NOMO-1 treated with DMSO at 0.1 percent for 48 hours (cell line): Measurements from ENCODE around the gene PASK.

Experiments used
- DNase-seq: peaks from one replicate; lab custom pipeline; 2025; ENCODE audit not compliant: unreplicated experiment; lab: John Stamatoyannopoulos, UW

PASK gene

DNA sequence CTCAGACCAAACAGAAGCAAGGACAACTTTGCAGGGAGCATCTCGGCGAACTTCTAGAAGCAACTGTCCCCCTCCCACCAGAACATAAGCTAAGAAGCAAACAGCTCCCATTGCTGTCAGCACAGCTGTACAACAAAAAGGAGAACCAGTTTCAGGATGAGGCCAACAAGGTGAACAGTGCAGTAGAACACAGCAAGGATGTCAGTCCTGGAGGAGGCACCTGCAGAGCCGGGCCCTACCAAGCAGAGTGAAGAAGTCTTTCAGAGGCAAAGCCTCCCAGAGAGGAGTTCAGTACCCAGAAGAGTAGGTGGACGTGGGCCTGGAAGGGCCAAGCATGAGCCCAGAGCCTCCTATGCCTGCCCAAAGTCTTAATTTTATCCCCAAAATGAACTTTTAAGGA, 1.0 kb downstream of the PASK start:
- no peak for DNase-seq

GRCh38 chr2:241147336-241147735, 1.9 kb downstream of the PASK start:
- DNase-seq, result no peak

DNA sequence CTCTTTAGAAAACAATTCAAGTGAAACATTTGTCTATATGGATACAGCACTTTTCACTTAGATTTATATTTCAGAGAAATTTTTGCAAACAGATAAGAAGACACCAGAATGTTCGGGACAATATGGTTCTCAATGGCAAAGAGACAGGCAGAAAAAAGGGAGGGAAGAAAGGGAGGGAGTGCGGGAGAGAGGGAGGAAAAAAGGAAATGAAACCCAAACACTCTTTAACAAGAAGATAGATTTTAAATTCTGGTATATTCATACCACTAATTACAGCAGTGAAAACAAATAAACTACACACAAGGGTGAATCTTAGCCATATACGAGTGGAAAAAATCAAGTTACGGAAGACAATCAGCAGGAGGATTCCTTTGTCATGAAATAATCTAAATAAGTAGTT, 3.0 kb downstream of the PASK start:
- no peak for DNase-seq

DNA sequence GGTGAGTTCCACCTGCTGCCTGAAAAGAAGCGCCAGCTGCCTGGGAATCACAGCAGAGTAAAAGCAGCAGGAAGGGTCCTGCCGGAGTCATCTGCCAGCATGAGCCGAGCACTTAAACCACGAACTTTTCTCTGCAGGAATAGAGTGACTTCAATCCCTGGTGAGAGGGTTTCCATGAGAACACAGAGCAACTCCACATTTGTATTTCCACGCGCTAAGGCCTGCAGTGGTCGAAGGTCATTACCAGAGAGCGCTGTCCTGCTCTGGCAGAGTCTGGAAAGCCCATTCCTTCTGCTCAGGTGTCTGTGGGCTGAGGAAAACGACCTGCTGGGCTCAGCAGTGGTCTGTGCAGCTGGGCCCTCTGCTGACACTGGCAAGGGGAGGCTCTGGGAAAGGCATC, 6.7 kb downstream of the PASK start:
- DNase-seq, result no peak

GRCh38 chr2:241142063-241142462, 7.2 kb downstream of the PASK start:
- DNase-seq, result no peak

DNA sequence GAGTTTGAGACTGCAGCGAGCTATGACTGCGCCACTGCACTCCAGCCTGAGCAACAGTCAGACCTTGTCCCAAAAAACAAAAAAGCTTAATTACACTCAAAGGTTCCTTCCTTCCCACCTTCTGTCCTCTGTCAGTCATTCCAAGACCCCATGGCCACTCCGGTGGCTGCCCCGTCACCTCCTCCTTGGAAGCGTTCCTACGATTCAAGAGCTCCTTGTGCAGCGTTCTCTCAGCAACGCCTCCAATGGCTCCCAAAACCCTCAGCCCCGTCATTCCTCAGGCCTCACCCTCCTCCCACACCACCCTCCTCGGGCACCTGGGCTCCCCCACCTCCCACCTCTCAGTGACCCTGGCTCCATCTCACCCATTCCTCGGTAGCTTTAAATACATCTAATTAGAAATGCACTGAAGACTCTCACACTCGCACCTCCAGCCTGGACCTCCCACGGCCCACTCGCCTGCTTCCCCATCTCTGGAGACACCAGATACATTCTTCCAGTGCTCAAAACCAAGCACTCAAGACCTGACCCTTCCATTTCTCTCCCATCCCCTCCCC, 8.0 kb downstream of the PASK start:
- no peak for DNase-seq

GRCh38 chr2:241140445-241140840, 8.8 kb downstream of the PASK start:
- no peak for DNase-seq

GRCh38 chr2:241139531-241140444, 9.5 kb downstream of the PASK start:
- no peak for DNase-seq

- no peak for DNase-seq
Measured at GRCh38 chr2:241138471-241138870, 10.8 kb downstream of the PASK start.

DNA sequence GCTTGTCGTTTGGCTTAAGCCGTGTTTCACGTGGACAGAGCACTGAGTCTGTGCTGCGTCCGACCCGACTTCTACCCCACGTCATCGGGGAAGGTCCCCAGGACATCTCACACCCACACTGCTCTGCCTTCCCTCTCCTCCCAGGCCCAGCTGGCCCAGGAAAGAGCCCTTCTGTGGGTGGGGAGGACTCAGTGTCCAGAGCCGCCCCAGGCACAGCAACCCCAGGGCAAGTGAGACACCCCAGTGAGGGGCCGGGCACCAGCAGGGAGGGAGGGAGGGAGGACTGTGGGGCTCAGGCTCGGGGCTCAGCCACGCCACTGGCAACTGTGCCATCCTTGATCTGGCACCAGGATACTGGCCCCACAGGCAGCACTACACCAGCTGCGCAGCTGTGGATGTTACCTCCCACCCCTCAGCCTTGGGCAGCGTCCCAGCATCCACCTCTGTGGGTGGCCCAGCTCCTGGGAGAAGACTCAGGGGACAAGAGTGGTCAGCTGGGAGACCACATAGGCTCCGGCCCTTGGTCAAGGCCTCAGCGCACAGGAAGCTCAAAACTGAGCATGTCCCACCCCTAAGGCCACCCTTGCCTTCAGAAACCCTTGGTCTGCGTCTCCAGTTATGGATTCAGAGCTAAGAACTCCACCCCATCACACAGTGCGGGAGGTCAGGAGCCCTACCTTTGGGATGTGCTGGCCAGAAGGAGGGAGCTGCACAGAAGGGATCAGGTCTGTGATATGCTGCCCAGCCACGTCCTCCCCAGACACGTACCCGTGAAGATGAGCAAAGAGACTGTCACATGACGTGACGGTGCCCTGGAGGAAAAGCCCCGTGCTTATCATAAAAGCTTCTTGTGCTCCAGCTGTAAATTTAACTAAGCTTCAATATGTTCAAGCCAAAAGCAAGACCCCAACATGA, 11.7 kb downstream of the PASK start:
- no peak for DNase-seq

- no peak for DNase-seq
Measured at GRCh38 chr2:241136661-241137260, 12.5 kb downstream of the PASK start.

GRCh38 chr2:241136191-241136590, 13.1 kb downstream of the PASK start:
- DNase-seq, result no peak

DNA sequence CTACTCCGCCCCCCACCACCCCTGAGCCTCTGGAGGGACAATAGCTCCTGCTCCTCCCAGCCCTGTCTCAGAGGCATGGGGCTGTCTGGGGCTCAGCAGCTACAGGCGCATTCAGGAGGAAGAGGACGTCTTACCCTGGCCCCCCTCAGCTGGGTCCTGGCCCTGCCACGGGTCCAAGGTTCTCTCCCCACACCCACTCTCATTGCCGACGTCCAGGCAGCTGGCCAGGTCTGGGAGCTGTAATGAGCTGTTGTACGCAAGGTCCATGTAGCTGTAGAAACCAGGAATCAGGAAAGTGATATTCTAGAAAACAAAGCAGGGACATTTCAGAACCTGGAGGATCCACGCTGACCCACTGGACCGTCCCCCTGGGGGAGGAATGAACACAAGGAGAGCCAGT, 13.5 kb downstream of the PASK start:
- DNase-seq, result no peak

GRCh38 chr2:241134711-241135110, 14.6 kb downstream of the PASK start:
- DNase-seq, result no peak

DNA sequence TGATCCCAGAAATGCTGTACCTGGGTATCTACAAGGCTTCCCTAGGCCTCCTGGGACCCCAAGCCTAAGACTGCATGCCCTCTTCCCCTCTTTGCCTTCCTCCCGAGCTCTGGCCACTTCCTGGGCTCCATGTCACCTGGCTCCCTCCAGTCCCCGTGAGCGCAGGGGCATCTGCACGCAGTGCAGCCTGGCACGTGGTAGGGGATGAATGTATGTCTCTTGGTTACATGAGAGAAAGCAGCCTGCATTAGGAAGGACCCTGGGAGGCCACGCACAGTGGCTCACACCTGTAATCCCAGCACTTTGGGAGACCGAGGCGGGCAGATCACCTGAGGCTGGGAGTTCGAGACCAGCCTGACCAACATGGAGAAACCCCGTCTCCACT, 15.8 kb downstream of the PASK start:
- DNase-seq, result no peak

- DNase-seq, result no peak
Measured at GRCh38 chr2:241132538-241133435, 16.5 kb downstream of the PASK start.

GRCh38 chr2:241131531-241131930, 17.7 kb downstream of the PASK start:
- DNase-seq, result no peak

DNA sequence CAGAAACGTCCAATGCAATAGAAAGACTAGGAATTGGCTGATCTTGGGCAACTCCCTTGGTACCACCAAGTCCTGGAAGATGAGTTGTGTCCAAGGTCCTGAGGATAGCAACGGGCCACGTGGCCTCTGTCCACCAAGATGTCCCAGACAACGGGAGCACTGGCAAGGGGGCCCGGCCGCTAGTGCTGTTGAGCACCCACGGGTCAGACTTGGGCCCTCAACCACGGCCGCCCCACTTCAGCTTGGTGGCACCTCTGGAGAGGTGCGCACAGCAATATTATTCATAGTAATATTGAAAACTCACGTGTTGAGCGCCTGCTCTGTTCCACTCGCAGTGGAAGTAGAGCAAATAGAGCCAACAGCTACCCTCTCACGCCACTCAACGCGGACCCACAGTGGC, 19.0 kb downstream of the PASK start:
- DNase-seq, result no peak

- no peak for DNase-seq
Measured at GRCh38 chr2:241129086-241129871, 20.0 kb downstream of the PASK start.
